Astrocyte (in vitro differentiated cells and primary cell): ENCODE data around the gene HIPK1. TPM values are rescaled to one million over a fixed set of nuclear protein-coding genes. Genes with fewer than 3 reads are reported as not detected.

Experiments used
- DNase-seq: peaks from one replicate; pipeline ENCODE4 v3.0.0-alpha.2; 2010; ENCODE audit warnings: low read depth
- FAIRE-seq: peaks from 2 replicates; lab custom pipeline; 2011; peaks lifted over from hg19 to GRCh38; lab: Jason Lieb, UNC
- H2AFZ ChIP-seq: 2 replicates; pipeline ENCODE4 v1.6.0; 2012; ENCODE audit warnings: low read depth, low read length, inconsistent platforms
- H3K27ac ChIP-seq: 2 replicates; pipeline ENCODE4 v1.5.1; 2011; ENCODE audit warnings: low read depth, low read length, inconsistent platforms
- H3K27me3 ChIP-seq: 2 replicates; pipeline ENCODE4 v1.6.0; 2011; ENCODE audit warnings: low read length, inconsistent platforms; ENCODE audit not compliant: insufficient read depth
- H3K36me3 ChIP-seq: 2 replicates; pipeline ENCODE4 v1.5.1; 2011; ENCODE audit warnings: low read length, inconsistent platforms; ENCODE audit not compliant: insufficient read depth
- H3K4me1 ChIP-seq: 2 replicates; pipeline ENCODE4 v1.5.1; 2011; ENCODE audit warnings: low read length, inconsistent platforms; ENCODE audit not compliant: insufficient read depth
- H3K4me2 ChIP-seq: 2 replicates; pipeline ENCODE4 v1.6.0; 2012; ENCODE audit warnings: low read length, inconsistent platforms
- H3K4me3 ChIP-seq: 2 replicates; pipeline ENCODE4 v1.5.1; 2011; ENCODE audit warnings: low read depth, mild to moderate bottlenecking, low read length, inconsistent platforms; ENCODE audit not compliant: insufficient read depth
- H3K79me2 ChIP-seq: 2 replicates; pipeline ENCODE4 v1.6.0; 2012; ENCODE audit warnings: mild to moderate bottlenecking, low read length, inconsistent platforms; ENCODE audit not compliant: insufficient read depth
- H3K9ac ChIP-seq: 2 replicates; pipeline ENCODE4 v1.6.0; 2012; ENCODE audit warnings: mild to moderate bottlenecking, low read length, inconsistent platforms
- H3K9me3 ChIP-seq: 2 replicates; pipeline ENCODE4 v1.5.1; 2012; ENCODE audit warnings: low read depth, mild to moderate bottlenecking, low read length, inconsistent platforms; ENCODE audit not compliant: insufficient read depth
- H4K20me1 ChIP-seq: 2 replicates; pipeline ENCODE4 v1.6.0; 2012; ENCODE audit warnings: low read length, inconsistent platforms; ENCODE audit not compliant: insufficient read depth
- H3K27ac Mint-ChIP-seq: one replicate; pipeline ENCODE4 v1.8.0; 2021; ENCODE audit warnings: mild to moderate bottlenecking, mixed read lengths; ENCODE audit not compliant: unreplicated experiment
- H3K27me3 Mint-ChIP-seq: one replicate; pipeline ENCODE4 v1.8.0; 2021; ENCODE audit warnings: low read depth, mixed read lengths; ENCODE audit not compliant: unreplicated experiment
- H3K36me3 Mint-ChIP-seq: one replicate; pipeline ENCODE4 v1.8.0; 2021; ENCODE audit warnings: low read depth, mixed read lengths; ENCODE audit not compliant: unreplicated experiment
- H3K4me1 Mint-ChIP-seq: one replicate; pipeline ENCODE4 v1.8.0; 2021; ENCODE audit warnings: low read depth, mixed read lengths; ENCODE audit not compliant: unreplicated experiment
- H3K4me3 Mint-ChIP-seq: one replicate; pipeline ENCODE4 v1.8.0; 2021; ENCODE audit warnings: mild to moderate bottlenecking, moderate library complexity, mixed read lengths; ENCODE audit not compliant: unreplicated experiment
- H3K9me3 Mint-ChIP-seq: one replicate; pipeline ENCODE4 v1.8.0; 2021; ENCODE audit warnings: mild to moderate bottlenecking, mixed read lengths; ENCODE audit not compliant: unreplicated experiment
- CTCF ChIP-seq: IDR thresholded peaks from 2 replicates; pipeline ENCODE4 v1.5.1; 2011; ENCODE audit warnings: low read depth, mild to moderate bottlenecking, inconsistent platforms, low read length, moderate library complexity; ENCODE audit not compliant: insufficient read depth
- EZH2 ChIP-seq: IDR thresholded peaks from 2 replicates; pipeline ENCODE4 v1.6.1; 2012; ENCODE audit warnings: mild to moderate bottlenecking, low read length, inconsistent platforms; ENCODE audit not compliant: insufficient read depth
- total RNA-seq: library from RNA; stranded (reverse); gene quantifications from 2 replicates; pipeline ENCODE4 v1.2.1, GENCODE V29; 2021

The HIPK1 gene
- total RNA-seq, 1 donor from 2014 or later: 55.4 TPM

DNA sequence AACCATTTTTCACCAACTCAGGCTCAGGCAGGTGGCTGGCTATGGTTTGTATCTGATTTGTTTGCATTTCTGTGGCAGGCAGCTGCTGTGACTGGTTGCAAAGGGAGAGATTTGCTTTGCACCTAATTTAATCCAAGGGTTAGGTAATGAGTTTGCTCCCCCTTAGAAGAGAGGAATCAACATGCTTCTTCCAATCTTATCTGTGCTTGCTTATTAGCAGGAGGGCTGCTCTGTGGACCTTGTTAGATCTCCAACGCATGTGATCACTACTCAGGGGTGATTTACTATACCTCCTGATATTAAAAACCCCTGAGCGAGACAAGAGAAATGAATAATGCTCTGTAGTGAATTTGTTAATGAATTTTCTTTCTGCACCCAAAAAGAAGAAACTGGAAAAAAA is 70.7 kb downstream of the HIPK1 start:
- peaks cover 5% of the 10 kb centered on the region for H3K27me3 ChIP-seq
- H3K4me1 ChIP-seq: no peaks in the 10 kb centered on the region
- H2AFZ ChIP-seq: no peak overlapping the region
- H4K20me1 ChIP-seq: no peaks in the 10 kb centered on the region
- DNase-seq (no peak), FAIRE-seq (no peak)
- no peak overlapping the region for H3K4me2 ChIP-seq
- no peaks in the 10 kb centered on the region for H3K36me3 ChIP-seq
- H3K4me1 Mint-ChIP-seq: peaks cover 9% of the 10 kb centered on the region
- H3K79me2 ChIP-seq: no peaks in the 10 kb centered on the region
- peaks cover 5% of the 10 kb centered on the region for H3K27me3 Mint-ChIP-seq
- no peaks in the 10 kb centered on the region for H3K9me3 ChIP-seq
- H3K27ac ChIP-seq: no peak overlapping the region
- H3K27ac Mint-ChIP-seq: no peak overlapping the region
- no peak for TF ChIP-seq EZH2
- no peak for TF ChIP-seq CTCF
- no peak overlapping the region for H3K4me3 ChIP-seq
- H3K36me3 Mint-ChIP-seq: peaks cover 2% of the 10 kb centered on the region
- peaks cover 7% of the 10 kb centered on the region for H3K9me3 Mint-ChIP-seq
- no peak overlapping the region for H3K9ac ChIP-seq
- H3K4me3 Mint-ChIP-seq: no peak overlapping the region

DNA sequence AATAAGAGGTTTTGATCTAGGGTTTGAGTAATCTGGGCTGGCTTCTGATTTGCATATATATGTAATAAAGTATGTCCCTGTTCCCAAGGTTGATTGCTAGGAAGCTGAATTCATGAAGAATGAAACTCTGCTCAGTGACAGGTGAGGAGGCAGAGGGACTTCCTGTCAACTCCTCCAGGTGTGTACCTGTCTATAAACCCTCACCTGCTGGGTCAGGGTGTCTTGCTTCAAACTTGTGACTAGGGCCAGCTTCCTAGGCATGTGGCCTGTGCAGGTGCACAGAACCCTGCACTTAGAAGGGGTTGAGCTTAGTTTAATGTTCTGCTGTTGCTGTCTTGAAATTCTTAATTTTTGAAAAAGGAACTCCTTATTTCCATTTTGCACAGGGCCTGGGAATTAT is 71.3 kb downstream of the HIPK1 start:
- Histone ChIP-seq H4K20me1 (no peaks in the 10 kb centered on the region), H3K27ac (no peak overlapping the region), H3K9me3 (no peaks in the 10 kb centered on the region), H3K4me3 (no peak overlapping the region), H3K36me3 (no peaks in the 10 kb centered on the region), H3K4me1 (no peaks in the 10 kb centered on the region), H3K79me2 (no peaks in the 10 kb centered on the region), H3K4me2 (no peak overlapping the region), H3K27me3 (peaks cover 5% of the 10 kb centered on the region), H2AFZ (no peak overlapping the region), H3K9ac (no peak overlapping the region)
- H3K27me3 Mint-ChIP-seq: peaks cover 5% of the 10 kb centered on the region
- DNase-seq (no peak), FAIRE-seq (no peak)
- H3K36me3 Mint-ChIP-seq: no peaks in the 10 kb centered on the region
- H3K27ac Mint-ChIP-seq: no peak overlapping the region
- H3K9me3 Mint-ChIP-seq: peaks cover 8% of the 10 kb centered on the region
- H3K4me1 Mint-ChIP-seq: peaks cover 9% of the 10 kb centered on the region
- no peak for TF ChIP-seq EZH2
- no peak for TF ChIP-seq CTCF
- no peak overlapping the region for H3K4me3 Mint-ChIP-seq

GRCh38 chr1:114002492-114003239 is 73.5 kb downstream of the HIPK1 start:
- Histone ChIP-seq H3K9ac (no peak overlapping the region), H3K27ac (no peak overlapping the region), H3K9me3 (no peaks in the 10 kb centered on the region), H4K20me1 (no peaks in the 10 kb centered on the region), H3K4me2 (no peak overlapping the region), H3K27me3 (peaks cover 5% of the 10 kb centered on the region), H2AFZ (peak overlapping the region; percentile 10), H3K36me3 (no peaks in the 10 kb centered on the region), H3K79me2 (no peaks in the 10 kb centered on the region), H3K4me1 (no peaks in the 10 kb centered on the region), H3K4me3 (no peak overlapping the region)
- DNase-seq: no peak
- Mint-ChIP-seq H3K36me3 (no peaks in the 10 kb centered on the region), H3K27me3 (peaks cover 5% of the 10 kb centered on the region), H3K4me3 (no peak overlapping the region), H3K27ac (no peak overlapping the region), H3K4me1 (peaks cover 9% of the 10 kb centered on the region), H3K9me3 (peaks cover 6% of the 10 kb centered on the region)
- TF ChIP-seq CTCF (no peak), EZH2 (no peak)
- no peak for FAIRE-seq
